SK-N-MC (cell line): ENCODE measurements around the gene ARHGAP18.

Experiments
- EZH2 ChIP-seq: fragments of 200-600 bp; sonication (generic); IDR thresholded peaks from one replicate; pipeline ENCODE4 v1.6.1; 2017; ENCODE audit warnings: antibody characterized with exemption
- FOXP2 ChIP-seq: optimal IDR thresholded peaks from 2 replicates; pipeline ENCODE3; 2011; ENCODE audit warnings: mild to moderate bottlenecking, moderate library complexity; ENCODE audit not compliant: insufficient read depth; ENCODE audit errors: extremely low read length, control extremely low read depth
- POLR2AphosphoS5 ChIP-seq: IDR thresholded peaks from 2 replicates; pipeline ENCODE4 v1.6.1; 2012; ENCODE audit warnings: mild to moderate bottlenecking, low read depth, low read length, borderline replicate concordance

GRCh38 chr6:129565366-129565765 lies 144.6 kb downstream of the ARHGAP18 start:
- TF ChIP-seq EZH2 (no peak), POLR2AphosphoS5 (no peak), FOXP2 (no peak)
